ENCODE data around the gene FOS. TPM values are rescaled to one million over a fixed set of nuclear protein-coding genes. Genes with fewer than 3 reads are reported as not detected.
"Not testable (repeated sequence)": the region's sequence is repeated elsewhere in the genome, so short reads cannot be mapped to it uniquely, and the experiment has no call there.

The FOS gene
- total RNA-seq, 1 experiment from 2014 or later: 5.5 TPM

DNA sequence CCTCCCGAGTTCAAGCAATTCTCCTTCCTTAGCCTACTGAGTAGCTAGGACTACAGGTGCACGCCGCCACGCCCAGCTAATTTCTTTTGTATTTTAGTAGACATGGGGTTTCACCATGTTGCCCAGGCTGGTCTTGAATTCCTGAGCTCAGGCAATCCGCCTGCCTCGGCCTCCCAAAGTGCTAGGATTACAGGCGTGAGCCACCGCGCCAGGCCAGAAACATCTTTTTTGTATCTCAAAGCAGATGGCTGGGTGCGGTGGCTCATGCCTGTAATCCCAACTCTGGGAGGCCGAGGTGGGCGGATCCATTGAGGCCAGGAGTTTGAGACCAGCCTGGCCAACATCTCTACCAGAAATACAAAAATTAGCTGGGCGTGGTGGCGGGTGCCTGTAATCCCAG, 30.9 kb downstream of the FOS start:
- not testable (repeated sequence) for H3K9me3 ChIP-seq (ENCODE audit: low read length); H3K27me3 ChIP-seq (ENCODE audit: low read length); DNase-seq; H4K20me1 ChIP-seq (ENCODE audit: insufficient read depth, low read depth, low read length); H3K9me2 ChIP-seq (replicated peaks; ENCODE audit: insufficient read depth, low read length); H3K4me3 ChIP-seq (ENCODE audit: low read length); H3K79me2 ChIP-seq (ENCODE audit: low read length); H3K27ac ChIP-seq (ENCODE audit: low read length); H2AFZ ChIP-seq (ENCODE audit: low read length); H3K4me1 ChIP-seq (ENCODE audit: low read length); H3K36me3 ChIP-seq (ENCODE audit: insufficient read depth, low read length); H3K9ac ChIP-seq (ENCODE audit: low read length); H3K4me2 ChIP-seq (ENCODE audit: low read depth, low read length, poor library complexity, severe bottlenecking)

DNA sequence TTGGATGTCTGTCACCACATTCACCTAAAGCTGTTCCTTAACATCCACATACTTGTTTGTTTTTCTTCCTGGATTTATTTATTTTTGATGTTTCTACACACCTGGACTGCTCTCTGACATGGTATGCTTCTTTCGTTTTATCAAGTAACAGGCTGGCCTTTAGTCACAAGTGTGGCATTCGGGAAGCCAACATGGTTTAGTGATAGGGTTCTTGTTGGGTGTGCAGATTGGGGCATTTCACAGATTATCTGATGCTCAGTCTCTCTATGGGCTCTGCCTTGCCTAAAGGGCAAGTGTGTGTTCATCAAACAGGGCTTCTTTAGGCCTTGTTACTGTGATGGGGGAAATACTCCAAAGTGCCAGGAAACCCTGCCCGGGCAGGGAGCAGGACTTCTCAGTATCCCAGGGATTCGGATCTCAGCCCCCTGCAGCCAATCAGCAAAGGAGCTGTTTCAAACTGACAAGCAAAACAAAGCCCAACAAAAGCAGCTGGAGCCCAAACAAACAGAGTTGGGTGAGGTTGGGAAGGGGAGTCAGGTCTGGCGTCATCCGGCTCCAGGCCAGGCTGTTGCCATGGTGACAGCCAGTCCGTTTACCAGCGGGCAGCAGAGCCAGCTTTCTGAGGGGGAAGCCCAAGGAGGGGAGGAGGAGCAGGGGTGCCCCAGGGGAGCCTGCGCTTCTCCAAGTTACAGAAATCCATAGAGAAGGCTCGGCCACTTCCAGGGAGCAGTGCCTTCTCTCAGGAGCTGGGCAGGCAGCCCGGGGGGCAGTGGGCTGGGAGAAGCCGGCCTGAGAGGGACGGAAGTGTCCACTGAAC, 31.9 kb downstream of the FOS start:
- Histone ChIP-seq H3K79me2 (ENCODE audit: low read length) (no peaks in the 10 kb centered on the region), H3K9me3 (ENCODE audit: low read length) (no peaks in the 10 kb centered on the region), H3K27ac (ENCODE audit: low read length) (no peak overlapping the region), H4K20me1 (ENCODE audit: insufficient read depth, low read depth, low read length) (no peaks in the 10 kb centered on the region; the same call in 1 of the 2 replicates), H3K4me2 (ENCODE audit: low read depth, low read length, poor library complexity, severe bottlenecking) (no peak overlapping the region), H3K36me3 (ENCODE audit: insufficient read depth, low read length) (no peaks in the 10 kb centered on the region), H3K4me1 (ENCODE audit: low read length) (peaks cover 6% of the 10 kb centered on the region), H3K4me3 (ENCODE audit: low read length) (no peak overlapping the region), H3K9me2 (replicated peaks; ENCODE audit: insufficient read depth, low read length) (no peaks in the 10 kb centered on the region), H2AFZ (ENCODE audit: low read length) (no peak overlapping the region), H3K27me3 (ENCODE audit: low read length) (no peaks in the 10 kb centered on the region), H3K9ac (ENCODE audit: low read length) (no peak overlapping the region)
- DNase-seq: no peak

DNA sequence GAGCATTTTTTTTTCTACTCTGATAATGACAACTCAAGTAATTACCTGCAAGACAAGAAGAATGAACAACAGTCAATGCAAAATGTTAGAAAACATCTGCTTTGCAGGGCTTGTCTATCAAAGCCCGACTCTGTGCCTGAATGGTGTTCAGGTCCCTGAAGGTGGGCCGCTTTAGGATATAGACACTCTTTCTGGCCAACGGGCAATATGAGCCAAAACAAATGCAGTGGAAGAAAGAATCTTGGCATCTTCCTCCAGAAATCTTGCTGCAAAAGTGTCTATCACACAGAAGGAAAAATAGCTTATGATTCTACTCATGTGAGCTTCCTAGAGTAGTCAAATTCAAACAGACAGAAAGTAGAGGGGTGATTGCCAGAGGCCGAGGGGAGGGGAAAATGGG, 32.7 kb downstream of the FOS start:
- DNase-seq: no peak
- Histone ChIP-seq H3K9ac (ENCODE audit: low read length) (no peak overlapping the region), H3K4me2 (ENCODE audit: low read depth, low read length, poor library complexity, severe bottlenecking) (no peak overlapping the region), H4K20me1 (ENCODE audit: insufficient read depth, low read depth, low read length) (no peaks in the 10 kb centered on the region; the same call in 1 of the 2 replicates), H3K27me3 (ENCODE audit: low read length) (no peaks in the 10 kb centered on the region), H3K4me1 (ENCODE audit: low read length) (peaks cover 6% of the 10 kb centered on the region), H3K79me2 (ENCODE audit: low read length) (no peaks in the 10 kb centered on the region), H2AFZ (ENCODE audit: low read length) (no peak overlapping the region), H3K36me3 (ENCODE audit: insufficient read depth, low read length) (no peaks in the 10 kb centered on the region), H3K27ac (ENCODE audit: low read length) (no peak overlapping the region), H3K4me3 (ENCODE audit: low read length) (no peak overlapping the region), H3K9me3 (ENCODE audit: low read length) (no peaks in the 10 kb centered on the region), H3K9me2 (replicated peaks; ENCODE audit: insufficient read depth, low read length) (no peaks in the 10 kb centered on the region)

DNA sequence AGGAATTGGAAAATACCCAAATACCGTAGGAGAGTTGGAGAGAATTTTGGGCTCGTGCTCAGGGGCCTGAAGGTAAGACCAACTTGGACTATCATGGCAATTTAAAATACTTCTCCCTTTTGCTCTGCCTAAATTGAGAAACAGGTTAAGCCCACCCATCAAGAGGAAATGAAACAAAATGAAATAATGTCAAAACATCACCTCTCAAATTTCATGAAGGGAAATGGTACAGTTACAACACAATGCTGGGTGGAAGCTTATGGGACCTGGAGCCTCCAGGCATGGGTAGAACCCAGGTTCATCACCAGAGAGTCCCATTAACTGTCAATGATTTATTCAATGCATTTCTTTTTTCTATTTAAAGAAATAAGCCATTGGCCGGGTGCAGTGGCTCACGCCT, 33.7 kb downstream of the FOS start:
- no peaks in the 10 kb centered on the region for H3K36me3 ChIP-seq (ENCODE audit: insufficient read depth, low read length)
- peaks cover 6% of the 10 kb centered on the region for H3K4me1 ChIP-seq (ENCODE audit: low read length)
- H4K20me1 ChIP-seq (ENCODE audit: insufficient read depth, low read depth, low read length): no peaks in the 10 kb centered on the region; the same call in 1 of the 2 replicates
- no peaks in the 10 kb centered on the region for H3K9me2 ChIP-seq (replicated peaks; ENCODE audit: insufficient read depth, low read length)
- no peak overlapping the region for H2AFZ ChIP-seq (ENCODE audit: low read length)
- H3K9me3 ChIP-seq (ENCODE audit: low read length): no peaks in the 10 kb centered on the region
- no peak for DNase-seq
- H3K27ac ChIP-seq (ENCODE audit: low read length): no peak overlapping the region
- no peaks in the 10 kb centered on the region for H3K79me2 ChIP-seq (ENCODE audit: low read length)
- H3K27me3 ChIP-seq (ENCODE audit: low read length): no peaks in the 10 kb centered on the region
- H3K9ac ChIP-seq (ENCODE audit: low read length): no peak overlapping the region
- H3K4me2 ChIP-seq (ENCODE audit: low read depth, low read length, poor library complexity, severe bottlenecking): no peak overlapping the region
- no peak overlapping the region for H3K4me3 ChIP-seq (ENCODE audit: low read length)

DNA sequence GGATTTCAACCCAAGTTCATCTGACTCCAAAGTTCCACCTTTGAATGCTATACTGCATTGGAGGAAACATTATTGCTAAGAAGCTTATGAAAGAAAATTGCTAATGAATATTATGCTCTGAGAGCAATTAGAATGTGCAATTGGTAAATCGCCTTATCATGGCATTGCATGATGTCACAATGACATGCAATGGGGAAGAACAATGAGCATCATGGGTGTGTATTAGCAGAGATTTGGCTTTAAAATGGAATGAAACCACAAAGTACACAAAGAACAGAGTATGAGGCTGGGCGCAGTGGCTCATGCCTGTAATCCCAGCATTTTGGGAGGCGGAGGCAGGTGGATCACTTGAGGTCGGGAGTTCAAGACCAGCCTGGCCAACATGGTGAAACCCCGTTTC, 34.7 kb downstream of the FOS start:
- no peak overlapping the region for H2AFZ ChIP-seq (ENCODE audit: low read length)
- no peak overlapping the region for H3K27ac ChIP-seq (ENCODE audit: low read length)
- no peak overlapping the region for H3K4me3 ChIP-seq (ENCODE audit: low read length)
- H3K27me3 ChIP-seq (ENCODE audit: low read length): 0 out of 2 replicates have a peak, but pooled peaks cover 1% of the 10 kb centered on the region
- DNase-seq: no peak
- no peaks in the 10 kb centered on the region for H4K20me1 ChIP-seq (ENCODE audit: insufficient read depth, low read depth, low read length)
- H3K4me1 ChIP-seq (ENCODE audit: low read length): peaks cover 6% of the 10 kb centered on the region
- H3K79me2 ChIP-seq (ENCODE audit: low read length): no peaks in the 10 kb centered on the region
- H3K9me2 ChIP-seq (replicated peaks; ENCODE audit: insufficient read depth, low read length): no peaks in the 10 kb centered on the region
- no peak overlapping the region for H3K4me2 ChIP-seq (ENCODE audit: low read depth, low read length, poor library complexity, severe bottlenecking)
- H3K9me3 ChIP-seq (ENCODE audit: low read length): no peaks in the 10 kb centered on the region
- H3K9ac ChIP-seq (ENCODE audit: low read length): no peak overlapping the region
- no peaks in the 10 kb centered on the region for H3K36me3 ChIP-seq (ENCODE audit: insufficient read depth, low read length)

DNA sequence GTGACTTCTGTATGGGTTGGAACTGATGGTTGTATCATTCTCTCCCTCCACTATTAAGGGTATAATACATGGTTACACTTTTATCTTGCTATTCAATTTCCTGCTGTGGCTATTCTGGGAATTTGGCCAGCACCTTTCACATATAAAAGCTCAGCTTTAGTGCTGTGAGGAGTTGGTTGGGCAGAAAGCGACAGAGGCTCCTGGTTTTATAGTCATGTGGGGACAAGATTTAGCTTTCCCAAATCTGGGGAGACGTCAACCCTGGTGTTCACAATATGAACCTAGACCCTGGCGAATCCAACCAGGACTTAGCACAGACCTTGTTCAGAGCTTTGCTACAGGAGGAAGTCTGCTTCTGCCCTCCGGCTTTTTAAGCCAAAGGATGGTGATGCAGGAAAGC, 36.5 kb downstream of the FOS start:
- Histone ChIP-seq H3K9ac (ENCODE audit: low read length) (no peak overlapping the region), H3K9me3 (ENCODE audit: low read length) (no peaks in the 10 kb centered on the region), H2AFZ (ENCODE audit: low read length) (no peak overlapping the region), H3K27ac (ENCODE audit: low read length) (no peak overlapping the region), H3K79me2 (ENCODE audit: low read length) (no peaks in the 10 kb centered on the region), H3K4me2 (ENCODE audit: low read depth, low read length, poor library complexity, severe bottlenecking) (no peak overlapping the region), H4K20me1 (ENCODE audit: insufficient read depth, low read depth, low read length) (no peaks in the 10 kb centered on the region), H3K36me3 (ENCODE audit: insufficient read depth, low read length) (no peaks in the 10 kb centered on the region), H3K4me1 (ENCODE audit: low read length) (peaks cover 6% of the 10 kb centered on the region), H3K27me3 (ENCODE audit: low read length) (0 out of 2 replicates have a peak, but pooled peaks cover 2% of the 10 kb centered on the region), H3K9me2 (replicated peaks; ENCODE audit: insufficient read depth, low read length) (no peaks in the 10 kb centered on the region), H3K4me3 (ENCODE audit: low read length) (no peak overlapping the region)
- no peak for DNase-seq

DNA sequence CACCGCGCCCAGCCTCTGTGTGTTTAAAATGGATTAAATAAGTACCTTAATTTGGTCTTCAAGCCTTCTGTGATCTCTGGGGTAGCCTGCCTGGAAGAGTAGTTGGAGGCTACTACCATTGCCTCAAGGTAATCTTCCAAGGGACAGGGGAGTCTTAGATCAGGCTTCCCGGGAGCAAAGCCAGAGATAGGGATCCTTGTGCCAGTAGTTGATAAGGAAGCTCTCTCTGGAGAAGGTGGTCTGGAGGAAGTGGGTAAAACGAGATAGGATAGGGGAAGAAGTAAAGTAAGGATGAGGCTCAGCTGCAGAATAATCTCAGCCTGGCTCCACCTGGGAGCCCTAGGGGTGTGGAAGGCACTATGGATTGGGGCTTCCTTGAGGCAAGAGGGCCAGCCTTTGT, 38.5 kb downstream of the FOS start:
- DNase-seq: no peak

DNA sequence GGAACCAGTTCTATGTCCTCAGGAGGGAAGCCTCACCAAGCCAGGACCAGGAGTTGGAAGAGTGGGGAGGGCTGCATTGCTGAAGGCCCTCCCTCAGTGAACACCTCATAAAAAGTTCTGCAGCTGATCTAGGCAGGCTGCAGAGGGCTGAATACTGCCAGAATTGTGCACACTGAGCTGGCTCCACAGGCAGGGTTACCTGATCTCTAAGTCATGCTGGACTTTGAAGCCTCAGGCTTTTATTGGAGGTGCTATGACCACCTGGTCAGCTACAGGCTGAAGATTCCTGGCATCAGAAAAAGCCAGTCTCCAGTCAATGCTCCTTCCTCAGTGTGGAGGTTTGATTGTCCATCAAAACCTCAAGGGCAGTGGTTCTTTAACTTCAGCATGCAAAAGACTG, 39.7 kb downstream of the FOS start:
- Histone ChIP-seq H3K9me3 (ENCODE audit: low read length) (no peaks in the 10 kb centered on the region), H3K4me3 (ENCODE audit: low read length) (no peak overlapping the region), H3K27ac (ENCODE audit: low read length) (no peak overlapping the region)

More for the DNA sequence above, 38.5 kb downstream of the FOS start:
- H3K27ac ChIP-seq (ENCODE audit: low read length): no peak overlapping the region
- no peaks in the 10 kb centered on the region for H3K9me2 ChIP-seq (replicated peaks; ENCODE audit: insufficient read depth, low read length)
- peaks cover 3% of the 10 kb centered on the region for H3K4me1 ChIP-seq (ENCODE audit: low read length)
- no peak overlapping the region for H2AFZ ChIP-seq (ENCODE audit: low read length)
- H3K4me3 ChIP-seq (ENCODE audit: low read length): no peak overlapping the region
- H4K20me1 ChIP-seq (ENCODE audit: insufficient read depth, low read depth, low read length): no peaks in the 10 kb centered on the region
- H3K36me3 ChIP-seq (ENCODE audit: insufficient read depth, low read length): no peaks in the 10 kb centered on the region
- 0 out of 2 replicates have a peak, but pooled peaks cover 2% of the 10 kb centered on the region for H3K27me3 ChIP-seq (ENCODE audit: low read length)
- H3K9ac ChIP-seq (ENCODE audit: low read length): no peak overlapping the region
- no peaks in the 10 kb centered on the region for H3K79me2 ChIP-seq (ENCODE audit: low read length)
- H3K9me3 ChIP-seq (ENCODE audit: low read length): no peaks in the 10 kb centered on the region
- H3K4me2 ChIP-seq (ENCODE audit: low read depth, low read length, poor library complexity, severe bottlenecking): no peak overlapping the region

More for the DNA sequence above, 39.7 kb downstream of the FOS start:
- H4K20me1 ChIP-seq (ENCODE audit: insufficient read depth, low read depth, low read length): no peaks in the 10 kb centered on the region
- no peak overlapping the region for H3K4me2 ChIP-seq (ENCODE audit: low read depth, low read length, poor library complexity, severe bottlenecking)
- DNase-seq: no peak
- H3K9me2 ChIP-seq (replicated peaks; ENCODE audit: insufficient read depth, low read length): no peaks in the 10 kb centered on the region
- no peak overlapping the region for H2AFZ ChIP-seq (ENCODE audit: low read length)
- H3K27me3 ChIP-seq (ENCODE audit: low read length): 0 out of 2 replicates have a peak, but pooled peaks cover 2% of the 10 kb centered on the region
- H3K36me3 ChIP-seq (ENCODE audit: insufficient read depth, low read length): no peaks in the 10 kb centered on the region
- no peak overlapping the region for H3K9ac ChIP-seq (ENCODE audit: low read length)
- H3K4me1 ChIP-seq (ENCODE audit: low read length): no peaks in the 10 kb centered on the region
- H3K79me2 ChIP-seq (ENCODE audit: low read length): no peaks in the 10 kb centered on the region
